K562 (cell line): ENCODE measurements around the gene SLC26A5. TPM values are rescaled to one million over a fixed set of nuclear protein-coding genes. Genes with fewer than 3 reads are reported as not detected.
A peak's percentile ranks its signal among the peaks of the same experiment; 100 is the strongest.

Experiments
- ATAC-seq: fragments of 200-7000 bp; cut with Tn5 transposase; 3 replicates; pipeline ENCODE4 v1.9.1; 2020; ENCODE audit warnings: moderate library complexity
- Bru-seq: library from RNA; stranded (reverse); fragments of 400-500 nt; gene quantifications from one replicate; lab custom pipeline; 2021; lab: Mats Ljungman, UMichigan
- BruChase-seq, 2 experiments: library from RNA; stranded (reverse); fragments of 400-500 nt; gene quantifications; one replicate each; lab custom pipeline; 2021; lab: Mats Ljungman, UMichigan
- BruUV-seq: library from RNA; stranded (reverse); fragments of 400-500 nt; replicated peaks from 2 replicates; lab custom pipeline; 2021; lab: Mats Ljungman, UMichigan
- CTCF ChIA-PET: fragments of 300-600 bp; formaldehyde crosslinking; extraction: SDS; loops from one replicate; lab custom pipeline; 2021; ENCODE audit warnings: low intra/inter-chr PET ratio; lab: Yijun Ruan, JAX
- POLR2A ChIA-PET: fragments of 300-600, 350-650 bp; sonication (Branson Sonifier 250); formaldehyde crosslinking; extraction: SDS; loops from one replicate; lab custom pipeline; 2021; ENCODE audit warnings: antibody characterized with exemption, inconsistent platforms; lab: Yijun Ruan, JAX
- DNase-seq, 4 experiments: peaks; one replicate each; pipeline versions ENCODE4 v3.0.0 to v3.0.0-alpha.2; 2011 to 2018; ENCODE audit warnings: low spot score in 3 of 4, mixed read lengths in 3 of 4; ENCODE audit errors: extremely low read depth in 1 of 4
- FAIRE-seq: peaks from 2 replicates; lab custom pipeline; 2011; peaks lifted over from hg19 to GRCh38; lab: Jason Lieb, UNC
- H2AFZ ChIP-seq: 2 replicates; pipeline ENCODE4 v1.6.0; 2011; ENCODE audit warnings: low read depth, low read length, control low read depth, inconsistent platforms
- H3K27ac ChIP-seq: fragments of 200-600 bp; 3 replicates; pipeline ENCODE4 v1.8.0; 2011; ENCODE audit warnings: low read depth, mild to moderate bottlenecking, control low read depth, inconsistent platforms, low read length, moderate library complexity, mixed read lengths; ENCODE audit errors: extremely low read depth
- H3K27me3 ChIP-seq, 2 experiments: fragments of 300-600 bp in 1 of 2; 2 replicates in 1 of 2; 3 replicates in 1 of 2; pipeline versions ENCODE4 v1.6.0 to v1.8.0; 2011; ENCODE audit warnings: inconsistent platforms in 2 of 2, low read length in 2 of 2, mild to moderate bottlenecking in 1 of 2, mixed read lengths in 1 of 2, moderate library complexity in 1 of 2; ENCODE audit not compliant: control insufficient read depth in 2 of 2, insufficient read depth in 2 of 2
- H3K36me3 ChIP-seq: fragments of 300-600 bp; 3 replicates; pipeline ENCODE4 v1.8.0; 2011; ENCODE audit warnings: mild to moderate bottlenecking, low read length, inconsistent platforms; ENCODE audit not compliant: control insufficient read depth, insufficient read depth
- H3K4me1 ChIP-seq, 2 experiments: fragments of 200-600 bp in 1 of 2; replicated peaks in 1 of 2; 2 replicates in 1 of 2; 3 replicates in 1 of 2; pipeline versions ENCODE4 v1.5.1 to v1.8.0; 2011; ENCODE audit warnings: inconsistent platforms in 2 of 2, low read length in 2 of 2, mild to moderate bottlenecking in 1 of 2, mixed read lengths in 1 of 2, moderate library complexity in 1 of 2; ENCODE audit not compliant: control insufficient read depth in 2 of 2, insufficient read depth in 2 of 2
- H3K4me2 ChIP-seq: 2 replicates; pipeline ENCODE4 v1.6.1; 2011; ENCODE audit warnings: low read length, control low read depth, inconsistent platforms, mixed read lengths; ENCODE audit not compliant: insufficient read depth
- H3K4me3 ChIP-seq: fragments of 200-600 bp; sonication (generic), shearing (Covaris generic); 2 replicates; pipeline ENCODE4 v1.5.1; 2016; ENCODE audit warnings: control low read depth, inconsistent platforms
- H3K79me2 ChIP-seq: fragments of 200-600 bp; 3 replicates; pipeline ENCODE4 v1.8.0; 2011; ENCODE audit warnings: low read length, inconsistent platforms; ENCODE audit not compliant: control insufficient read depth, insufficient read depth
- H3K9ac ChIP-seq, 2 experiments: 2 replicates each; pipeline versions ENCODE4 v1.6.0 to v1.6.1; 2011; ENCODE audit warnings: low read depth in 2 of 2, low read length in 2 of 2, control low read depth in 1 of 2, inconsistent platforms in 1 of 2, mild to moderate bottlenecking in 1 of 2, mixed read lengths in 1 of 2; ENCODE audit not compliant: insufficient read depth in 1 of 2
- H3K9me1 ChIP-seq: one replicate; pipeline ENCODE4 v1.6.0; 2011; ENCODE audit warnings: inconsistent platforms, mild to moderate bottlenecking, low read length, moderate library complexity; ENCODE audit not compliant: control insufficient read depth, insufficient read depth
- H3K9me3 ChIP-seq: replicated peaks from 2 replicates; pipeline ENCODE4 v1.5.1; 2011; ENCODE audit warnings: low read depth, low read length, inconsistent platforms; ENCODE audit not compliant: control insufficient read depth, insufficient read depth
- H4K20me1 ChIP-seq: replicated peaks from 2 replicates; pipeline ENCODE4 v1.6.1; 2011; ENCODE audit warnings: low read length, inconsistent platforms, mixed read lengths; ENCODE audit not compliant: control insufficient read depth, insufficient read depth
- ADNP ChIP-seq: fragments of 200-800 bp; sonication (Bioruptor generic); IDR thresholded peaks from 2 replicates; pipeline ENCODE4 v1.6.1; 2016; ENCODE audit warnings: missing genetic modification characterization, missing compliant biosample characterization
- GABPB1 ChIP-seq: sonication (generic); formaldehyde crosslinking; IDR thresholded peaks from 2 replicates; pipeline ENCODE4 v1.8.0; 2022; ENCODE audit warnings: mild to moderate bottlenecking, missing genetic modification reagents
- SMARCE1 ChIP-seq: fragments of 450-650 bp; IDR thresholded peaks from 2 replicates; pipeline ENCODE4 v1.7.1; 2016; ENCODE audit warnings: mild to moderate bottlenecking
- TCFL5 ChIP-seq: fragments of 250-450 bp; sonication (Bioruptor Pico); conservative IDR thresholded peaks from 2 replicates; pipeline ENCODE4 v1.6.1; 2021; ENCODE audit warnings: mild to moderate bottlenecking, moderate library complexity, matching md5 sums
- ZNF398 ChIP-seq: fragments of 250-450 bp; sonication (Bioruptor Pico); IDR thresholded peaks from 2 replicates; pipeline ENCODE4 v1.8.0; 2021; ENCODE audit warnings: moderate library complexity, mild to moderate bottlenecking, inconsistent platforms
- ZNF518B ChIP-seq: fragments of 250-450 bp; sonication (Bioruptor Pico); IDR thresholded peaks from 2 replicates; pipeline ENCODE4 v1.5.0; 2021; ENCODE audit warnings: mild to moderate bottlenecking, moderate library complexity
- ZZZ3 ChIP-seq: fragments of 450-650 bp; IDR thresholded peaks from 2 replicates; pipeline ENCODE4 v1.6.1; 2016; ENCODE audit warnings: antibody characterized with exemption, mild to moderate bottlenecking, moderate library complexity
- WGBS: fragments of 100-300 bp; shearing (Covaris generic); methylation state at CpG from one replicate; pipeline ENCODE4 v1.1.6; 2016; ENCODE audit warnings: low coverage, mixed read lengths; ENCODE audit not compliant: insufficient coverage; ENCODE audit errors: missing lambda C conversion rate; 5-methylcytosine and 5-hydroxymethylcytosine counted together
- in situ Hi-C: fragments of 300-500 bp; cut with MboI; formaldehyde crosslinking; loops from 4 replicates; pipeline ENCODE4 v1.15.0; 2018; ENCODE audit warnings: inconsistent platforms, mixed read lengths
- intact Hi-C: fragments of 100-400 bp; cut with micrococcal nuclease; formaldehyde crosslinking; loops from 2 replicates; pipeline ENCODE4 v1.14.2; 2022
- long read RNA-seq, 3 experiments: library from polyadenylated mRNA in 2 of 3; library from RNA in 1 of 3; unstranded in 2 of 3; stranded (forward) in 1 of 3; transcript quantifications; one replicate each; pipeline ENCODE4 v2.0.0, GENCODE V29; 2019 to 2022
- polyA minus RNA-seq, 3 experiments: library from RNA; depleted of rRNA, polyadenylated mRNA; stranded (reverse); fragments of >200 nt; gene quantifications; 2 replicates each; pipeline ENCODE4 v1.2.3, GENCODE V29; 2011
- polyA plus RNA-seq, 8 experiments: library from polyadenylated mRNA; depleted of rRNA in 4 of 8; stranded (reverse) in 5 of 8; unstranded in 3 of 8; fragments of >200 nt; fragmentation: Nextera tagmentation in 2 of 8; fragmentation: Illumina TruSeq in 1 of 8; extraction: Ambion mirVana in 2 of 8; extraction: Trizol in 1 of 8; gene quantifications; 2 replicates each; pipeline versions ENCODE4 v1.2.1 to v1.2.3, GENCODE V29; 2011 to 2014; ENCODE audit warnings: inconsistent platforms in 1 of 8, missing spikeins in 1 of 8
- total RNA-seq, 7 experiments: library from RNA; depleted of rRNA in 6 of 7; stranded (reverse); fragments of >200 nt in 6 of 7; fragmentation: Illumina TruSeq in 2 of 7; extraction: Trizol in 2 of 7; gene quantifications; 2 replicates each; pipeline versions ENCODE4 v1.2.1 to v1.2.3, GENCODE V29; 2011 to 2021; ENCODE audit warnings: low replicate concordance in 1 of 7
- TF ChIP-seq, protein P1 (sequence below): fragments of 450-650 bp; IDR thresholded peaks from 2 replicates; pipeline ENCODE4 v1.6.1; 2018; ENCODE audit not compliant: partially characterized antibody

SLC26A5 gene
- total RNA-seq (2011; cell fraction: chromatin; rRNA removed; ENCODE audit: low replicate concordance) = not detected in 2 replicates
- not detected in 2 replicates for total RNA-seq (2011; cell fraction: nucleolus; rRNA removed)
- total RNA-seq (2011; cell fraction: nucleoplasm; rRNA removed) = not detected in 2 replicates
- total RNA-seq (2014; rRNA removed) = not detected in 2 replicates
- total RNA-seq (2014; rRNA removed; fragmentation: Illumina TruSeq; extraction: Trizol) = not detected in 2 replicates
- not detected in 2 replicates for total RNA-seq (2015; rRNA removed; fragmentation: Illumina TruSeq; extraction: Trizol)
- not detected in 2 replicates for total RNA-seq (2021)
- not detected in 2 replicates for polyA plus RNA-seq (2011; rRNA removed)
- polyA plus RNA-seq (2011; cell fraction: cytosol; rRNA removed) = not detected in 2 replicates
- not detected in 2 replicates for polyA plus RNA-seq (2011; cell fraction: nucleus; rRNA removed)
- not detected in 2 replicates for polyA plus RNA-seq (2012)
- not detected in 2 replicates for polyA plus RNA-seq (2014; fragmentation: Illumina TruSeq; extraction: Trizol)
- not detected for polyA plus RNA-seq (2014; fragmentation: Nextera tagmentation; extraction: Ambion mirVana)
- not detected in 2 replicates for polyA plus RNA-seq (2014; rRNA removed)
- polyA minus RNA-seq (2011; rRNA and poly(A)+ RNA removed) = 0.09 TPM in 1 of 2 replicates, not detected in the other
- polyA minus RNA-seq (2011; cell fraction: cytosol; rRNA and poly(A)+ RNA removed) = not detected in 2 replicates
- polyA minus RNA-seq (2011; cell fraction: nucleus; rRNA and poly(A)+ RNA removed) = not detected in 2 replicates
- percentile 20 among the genes with signal in this experiment for Bru-seq, nascent RNA
- BruChase-seq, experiment 1, labeled RNA remaining after a 2-hour chase = percentile 23 among the genes with signal in this experiment
- percentile 25 among the genes with signal in this experiment for BruChase-seq, experiment 2, labeled RNA remaining after a 6-hour chase
- long read RNA-seq, experiment 1, partial matches to known transcripts = 0 of 7 reads
- long read RNA-seq, experiment 1, other reads (novel, unspliced or antisense) = 7 of 7 reads
- long read RNA-seq, experiment 2 = 0 reads
- long read RNA-seq, experiment 3 = 0 reads

GRCh38 chr7:103446049-103446520 lies at the start of gene SLC26A5:
TSS of gene SLC26A5 (minus strand) at chr7:103446207. CDS start at chr7:103421514, 24,693 bp downstream.
- Histone ChIP-seq H3K79me2 (no peaks in the 10 kb centered on the region), H3K4me3 (peak within 1 kb of the TSS; percentile 32), H3K27me3 (peaks cover 34 to 39% of the 10 kb centered on the region in 2 experiments), H3K9me3 (no peaks in the 10 kb centered on the region), H3K36me3 (no peaks in the 10 kb centered on the region), H3K9me1 (no peaks in the 10 kb centered on the region), H2AFZ (peak within 1 kb of the TSS; percentile 72), H3K9ac (peak within 1 kb of the TSS in 1 of 2 experiments; percentile 88; a peak in 2 of 4 replicates), H3K4me1 (peaks cover 9 to 14% of the 10 kb centered on the region in 2 experiments; a peak in 4 of 5 replicates), H3K27ac (no peak within 1 kb of the TSS), H3K4me2 (peak within 1 kb of the TSS; percentile 67), H4K20me1 (no peaks in the 10 kb centered on the region)
- FAIRE-seq (no peak), DNase-seq (peak; percentile 63 to 74 (median 70)), ATAC-seq (peak; percentile 96)
- in situ Hi-C loops = no loop called here
- intact Hi-C loops = loop anchor here (2.0 to 5.0 kb wide), 3 partner anchors 79 to 306 kb away; no protein-coding TSS in a partner anchor
- no TSS peak for BruUV-seq
- WGBS = 6% methylated on average over 37 of the region's 54 CpGs
- POLR2A ChIA-PET = interaction anchor here (1.0 kb wide), 1 partner anchor 9 kb away, joined by 3 read pairs; no protein-coding TSS in a partner anchor
- CTCF ChIA-PET = interaction anchor here (1.6 kb wide), 1 partner anchor 714 kb away, joined by 5 read pairs; no protein-coding TSS in a partner anchor
- no peak for TF ChIP-seq ZNF518B (CRISPR knock-in tag)
- no peak for TF ChIP-seq SMARCE1
- TF ChIP-seq, protein P1, sequence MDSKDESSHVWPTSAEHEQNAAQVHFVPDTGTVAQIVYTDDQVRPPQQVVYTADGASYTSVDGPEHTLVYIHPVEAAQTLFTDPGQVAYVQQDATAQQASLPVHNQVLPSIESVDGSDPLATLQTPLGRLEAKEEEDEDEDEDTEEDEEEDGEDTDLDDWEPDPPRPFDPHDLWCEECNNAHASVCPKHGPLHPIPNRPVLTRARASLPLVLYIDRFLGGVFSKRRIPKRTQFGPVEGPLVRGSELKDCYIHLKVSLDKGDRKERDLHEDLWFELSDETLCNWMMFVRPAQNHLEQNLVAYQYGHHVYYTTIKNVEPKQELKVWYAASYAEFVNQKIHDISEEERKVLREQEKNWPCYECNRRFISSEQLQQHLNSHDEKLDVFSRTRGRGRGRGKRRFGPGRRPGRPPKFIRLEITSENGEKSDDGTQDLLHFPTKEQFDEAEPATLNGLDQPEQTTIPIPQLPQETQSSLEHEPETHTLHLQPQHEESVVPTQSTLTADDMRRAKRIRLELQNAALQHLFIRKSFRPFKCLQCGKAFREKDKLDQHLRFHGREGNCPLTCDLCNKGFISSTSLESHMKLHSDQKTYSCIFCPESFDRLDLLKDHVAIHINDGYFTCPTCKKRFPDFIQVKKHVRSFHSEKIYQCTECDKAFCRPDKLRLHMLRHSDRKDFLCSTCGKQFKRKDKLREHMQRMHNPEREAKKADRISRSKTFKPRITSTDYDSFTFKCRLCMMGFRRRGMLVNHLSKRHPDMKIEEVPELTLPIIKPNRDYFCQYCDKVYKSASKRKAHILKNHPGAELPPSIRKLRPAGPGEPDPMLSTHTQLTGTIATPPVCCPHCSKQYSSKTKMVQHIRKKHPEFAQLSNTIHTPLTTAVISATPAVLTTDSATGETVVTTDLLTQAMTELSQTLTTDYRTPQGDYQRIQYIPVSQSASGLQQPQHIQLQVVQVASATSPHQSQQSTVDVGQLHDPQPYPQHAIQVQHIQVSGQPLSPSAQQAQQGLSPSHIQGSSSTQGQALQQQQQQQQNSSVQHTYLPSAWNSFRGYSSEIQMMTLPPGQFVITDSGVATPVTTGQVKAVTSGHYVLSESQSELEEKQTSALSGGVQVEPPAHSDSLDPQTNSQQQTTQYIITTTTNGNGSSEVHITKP = no peak
- no peak for TF ChIP-seq GABPB1 (CRISPR knock-in tag)
- no peak for TF ChIP-seq ZNF398 (CRISPR knock-in tag)
- TF ChIP-seq ADNP (tag) = no peak
- no peak for TF ChIP-seq ZZZ3
- TF ChIP-seq TCFL5 (CRISPR knock-in tag) = no peak
